Stimulated activated CD8-positive, alpha-beta memory T cell treated with anti-CD3 and anti-CD28 coated beads, Interleukin-2, amount 100 ng/mL, for 48 hours (primary cell): ENCODE data around the gene PLPP2.
"Not testable (repeated sequence)": the region's sequence is repeated elsewhere in the genome, so short reads cannot be mapped to it uniquely, and the experiment has no call there.

ENCODE experiments used
- DNase-seq, 2 donors: peaks; one replicate each; pipeline ENCODE4 v3.0.0-alpha.2; 2020; ENCODE audit warnings: low read depth in 2 of 2

Gene PLPP2

DNA sequence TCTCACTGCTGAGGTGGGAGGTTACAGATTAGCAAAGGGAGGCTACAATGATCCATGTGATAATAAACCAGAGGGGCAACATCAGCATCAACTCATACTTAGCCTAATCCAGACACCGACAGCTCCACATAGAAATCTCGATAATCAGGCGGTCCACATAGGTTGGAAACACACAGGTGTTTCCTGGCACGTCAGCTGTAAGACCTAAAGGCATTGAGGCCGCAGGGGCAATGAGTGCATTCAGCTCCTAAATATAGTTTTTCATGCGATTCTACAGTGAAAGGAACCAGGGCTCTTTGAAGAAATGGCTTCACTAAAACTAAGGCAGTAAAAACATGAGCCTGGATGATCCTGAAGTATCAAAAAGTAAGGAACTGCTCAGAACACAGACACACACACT lies 19.3 kb downstream of the PLPP2 start:
- no peak for DNase-seq

DNA sequence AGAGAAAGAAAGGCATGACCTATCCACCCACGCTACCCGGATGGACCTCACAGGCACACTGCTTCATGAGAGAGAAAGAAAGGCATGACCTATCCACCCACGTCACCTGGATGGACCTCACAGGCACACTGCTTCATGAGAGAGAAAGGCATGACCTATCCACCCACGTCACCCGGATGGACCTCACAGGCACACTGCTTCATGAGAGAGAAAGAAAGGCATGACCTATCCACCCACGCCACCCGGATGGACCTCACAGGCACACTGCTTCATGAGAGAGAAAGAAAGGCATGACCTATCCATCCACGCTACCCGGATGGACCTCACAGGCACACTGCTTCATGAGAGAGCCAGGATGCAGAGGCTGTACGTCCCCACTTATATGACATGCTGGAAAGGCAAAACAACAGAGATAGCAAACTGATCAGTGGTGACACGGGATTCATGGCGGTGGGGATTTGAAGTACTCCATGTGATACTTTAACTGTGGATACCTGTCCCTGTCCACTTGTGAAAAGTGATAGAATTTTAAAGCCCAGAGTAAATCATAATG lies 20.4 kb downstream of the PLPP2 start:
- not testable (repeated sequence) for DNase-seq

DNA sequence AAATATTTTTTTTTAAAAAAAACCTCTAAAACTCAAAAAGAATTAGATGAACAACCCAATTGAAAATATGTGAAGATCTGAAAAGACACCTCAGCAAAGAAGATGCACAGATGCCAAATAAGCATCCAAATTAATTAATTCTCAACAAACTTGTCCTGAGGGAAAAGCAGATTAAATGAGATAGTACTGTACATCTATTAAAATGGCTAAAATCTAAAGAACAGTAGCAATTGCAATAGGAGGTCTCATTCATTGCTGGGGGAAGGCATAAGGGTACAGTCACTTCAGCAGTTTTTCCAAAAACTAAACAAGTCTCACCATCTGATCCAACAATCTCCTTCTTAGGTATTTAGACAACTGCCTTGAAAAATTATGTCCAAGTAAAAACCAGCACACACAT lies 22.0 kb downstream of the PLPP2 start:
- no peak for DNase-seq

DNA sequence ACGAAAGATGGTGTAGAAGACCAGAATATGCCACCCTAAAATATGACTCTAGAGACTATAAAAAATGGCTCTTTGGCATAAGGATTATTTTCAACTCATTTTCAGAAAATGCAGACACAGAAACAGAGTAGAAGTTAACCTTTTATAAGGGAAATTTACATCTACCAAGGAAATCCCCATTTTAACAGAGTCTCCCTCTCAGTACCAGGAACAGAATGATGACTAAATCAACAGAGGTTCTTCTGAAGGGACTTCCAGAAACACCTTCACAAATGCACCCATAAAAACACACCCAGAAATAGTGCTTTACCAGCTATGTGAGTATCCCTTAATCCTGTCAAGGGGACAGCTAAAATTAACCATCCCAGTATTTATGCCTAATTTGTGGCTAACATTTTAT lies 29.1 kb downstream of the PLPP2 start:
- no peak for DNase-seq

DNA sequence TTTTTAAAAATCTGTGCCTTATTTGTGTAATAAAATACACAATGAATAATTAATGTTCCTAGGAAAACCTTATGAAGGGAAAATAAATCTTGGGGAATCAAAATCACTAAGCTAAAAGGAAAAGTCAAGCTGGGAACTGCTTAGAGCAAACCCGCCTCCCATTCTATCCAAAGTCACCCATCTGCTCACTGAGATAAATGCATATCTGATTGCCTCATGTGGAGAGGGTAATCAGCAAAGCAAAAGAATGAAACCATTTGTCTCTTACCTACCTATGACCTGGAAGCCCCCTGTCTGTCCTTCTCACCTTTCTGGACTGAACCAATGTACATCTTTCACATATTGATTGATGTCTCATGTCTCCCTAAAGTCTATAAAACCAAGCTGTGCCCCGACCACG lies 34.4 kb downstream of the PLPP2 start:
- DNase-seq = not testable (repeated sequence)

DNA sequence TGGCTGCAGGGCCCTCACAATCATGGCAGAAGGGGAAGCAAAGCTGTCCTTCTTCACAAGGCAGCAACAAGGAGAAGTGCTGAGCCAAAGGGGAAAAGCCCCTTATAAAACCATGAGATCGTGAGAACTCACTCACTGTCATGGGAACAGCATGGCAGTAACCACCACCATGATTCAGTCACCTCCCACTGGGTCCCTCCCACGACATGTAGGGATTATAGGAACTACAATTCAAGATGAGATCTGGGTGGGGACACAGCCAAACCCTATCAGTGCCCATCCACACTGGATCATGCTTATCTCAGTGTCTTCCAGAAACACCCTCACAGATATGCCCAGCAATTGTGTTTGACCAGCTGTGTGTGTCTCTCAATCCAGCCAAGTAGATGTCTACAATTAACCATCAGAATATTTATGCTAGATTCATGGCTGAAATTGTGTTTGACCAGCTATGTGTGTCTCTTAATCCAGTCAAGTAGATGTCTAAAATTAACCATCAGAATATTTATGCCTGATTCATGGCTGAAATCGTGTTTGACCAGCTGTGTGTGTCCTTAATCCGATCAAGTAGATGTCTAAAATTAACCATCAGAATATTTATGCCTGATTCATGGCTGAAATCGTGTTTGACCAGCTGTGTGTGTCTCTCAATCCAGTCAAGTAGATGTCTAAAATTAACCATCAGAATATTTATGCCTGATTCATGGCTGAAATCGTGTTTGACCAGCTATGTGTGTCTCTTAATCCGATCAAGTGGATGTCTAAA lies 38.6 kb downstream of the PLPP2 start:
- DNase-seq = not testable (repeated sequence)

DNA sequence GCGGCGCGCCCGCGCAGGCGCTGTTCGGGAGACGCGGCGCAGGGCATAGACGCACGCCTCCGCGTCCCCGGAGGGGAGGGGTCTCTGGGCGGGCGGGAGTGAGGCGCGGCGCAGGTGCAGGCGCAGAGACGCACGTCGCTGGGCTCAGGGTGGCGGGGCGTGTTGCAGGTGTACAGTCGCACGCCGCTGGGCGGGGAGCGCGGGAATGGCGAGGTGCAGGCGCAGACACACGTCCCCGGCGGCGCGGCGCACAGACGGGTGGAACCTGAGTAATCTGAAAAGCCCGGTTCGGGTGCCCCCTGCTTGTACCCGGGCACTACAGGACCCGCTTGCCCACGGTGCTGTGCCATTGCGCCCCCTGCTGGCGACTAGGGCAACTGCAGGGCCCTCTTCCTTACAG lies 44.7 kb downstream of the PLPP2 start:
- DNase-seq = no peak

DNA sequence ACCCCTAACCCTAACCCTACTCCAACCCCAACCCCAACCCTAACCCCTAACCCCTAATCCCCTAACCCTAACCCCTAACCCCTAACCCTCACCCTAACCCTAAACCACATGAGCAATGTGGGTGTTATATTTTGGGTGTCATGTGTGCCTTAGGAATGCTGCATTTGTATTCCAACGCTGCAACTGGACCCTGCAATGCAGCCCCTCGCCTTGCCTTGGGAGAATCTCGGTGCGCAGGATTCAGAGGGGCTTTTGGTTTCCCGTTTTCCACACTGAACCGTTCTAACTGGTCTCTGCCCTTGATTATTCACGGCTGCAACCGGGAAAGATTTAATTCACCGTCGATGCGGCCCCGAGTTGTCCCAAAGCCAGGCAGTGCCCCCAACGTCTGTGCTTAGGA lies 45.3 kb downstream of the PLPP2 start:
- DNase-seq = not testable (repeated sequence)

DNA sequence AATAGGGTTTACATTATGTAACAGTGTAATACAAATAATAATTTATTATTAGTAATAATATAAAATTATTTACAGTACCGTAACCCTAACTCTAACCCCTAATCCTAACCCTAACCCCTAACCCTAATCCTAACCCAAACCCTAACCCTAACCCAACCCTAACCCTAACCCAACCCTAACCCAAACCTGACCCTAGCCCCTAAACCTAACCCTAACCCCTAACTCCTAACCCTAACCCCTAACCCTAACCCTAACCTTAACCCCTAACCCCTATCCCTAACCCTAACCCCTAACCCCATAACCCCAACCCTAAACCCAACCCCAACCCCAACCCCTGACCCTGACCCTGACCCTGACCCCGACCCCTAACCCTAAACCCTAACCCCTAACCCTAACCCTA lies 45.7 kb downstream of the PLPP2 start:
- DNase-seq = no peak
